HepG2 (cell line): ENCODE measurements around the gene CIB1. TPM values are rescaled to one million over a fixed set of nuclear protein-coding genes. Genes with fewer than 3 reads are reported as not detected.

ENCODE experiments used
- ARNT ChIP-seq: fragments of 450-650 bp; IDR thresholded peaks from 2 replicates; pipeline ENCODE4 v1.6.1; 2017
- CEBPB ChIP-seq: IDR thresholded peaks from 2 replicates; pipeline ENCODE4 v1.6.1; 2011; ENCODE audit warnings: low read depth, low read length, improper control_type of control experiment, borderline replicate concordance
- GABPB1 ChIP-seq: IDR thresholded peaks from 2 replicates; pipeline ENCODE4 v1.6.1; 2016; ENCODE audit warnings: mild to moderate bottlenecking, missing genetic modification reagents, moderate library complexity, missing compliant biosample characterization
- KDM4B ChIP-seq: sonication (generic); formaldehyde crosslinking; IDR thresholded peaks from 2 replicates; pipeline ENCODE4 v1.4.0; 2020; ENCODE audit warnings: missing genetic modification reagents
- LCORL ChIP-seq, 2 experiments: fragments of 450-650 bp in 1 of 2; sonication (generic) in 1 of 2; formaldehyde crosslinking in 1 of 2; IDR thresholded peaks; 2 replicates each; pipeline versions ENCODE4 v1.5.0 to v1.6.1; 2017 to 2020; ENCODE audit warnings: antibody characterized with exemption in 1 of 2, missing genetic modification reagents in 1 of 2
- PPARG ChIP-seq: conservative IDR thresholded peaks from 2 replicates; pipeline ENCODE4 v1.6.1; 2016; ENCODE audit warnings: missing biosample characterization, missing genetic modification reagents
- SMYD3 ChIP-seq: sonication (generic); formaldehyde crosslinking; IDR thresholded peaks from 2 replicates; pipeline ENCODE4 v1.8.1; 2023; ENCODE audit warnings: mild to moderate bottlenecking, missing genetic modification reagents
- TCF7 ChIP-seq: sonication (generic); IDR thresholded peaks from 2 replicates; pipeline ENCODE4 v1.6.1; 2016; ENCODE audit warnings: antibody characterized with exemption, low read depth
- THAP7 ChIP-seq: sonication (generic); formaldehyde crosslinking; IDR thresholded peaks from 2 replicates; pipeline ENCODE4 v1.8.1; 2023; ENCODE audit warnings: mild to moderate bottlenecking, missing genetic modification reagents
- ZFP91 ChIP-seq: sonication (generic); formaldehyde crosslinking; IDR thresholded peaks from 2 replicates; pipeline ENCODE4 v1.9.0; 2022; ENCODE audit warnings: missing genetic modification reagents, mild to moderate bottlenecking, borderline replicate concordance
- ZKSCAN1 ChIP-seq: fragments of 150-350 bp; IDR thresholded peaks from 2 replicates; pipeline ENCODE4 v1.6.1; 2014; ENCODE audit warnings: low read length
- ZKSCAN8 ChIP-seq: IDR thresholded peaks from 2 replicates; pipeline ENCODE4 v1.6.1; 2016; ENCODE audit warnings: borderline replicate concordance, missing genetic modification reagents, missing compliant biosample characterization
- ZNF619 ChIP-seq: sonication (generic); formaldehyde crosslinking; IDR thresholded peaks from 2 replicates; pipeline ENCODE4 v1.4.0; 2020; ENCODE audit warnings: mild to moderate bottlenecking, missing genetic modification reagents
- ZNF879 ChIP-seq: sonication (generic); formaldehyde crosslinking; IDR thresholded peaks from 2 replicates; pipeline ENCODE4 v1.8.1; 2023; ENCODE audit warnings: missing genetic modification reagents
- polyA plus RNA-seq, 8 experiments: library from polyadenylated mRNA; depleted of rRNA in 3 of 8; stranded (reverse) in 7 of 8; unstranded in 1 of 8; fragments of >200 nt; fragmentation: Illumina TruSeq in 4 of 8; extraction: Trizol in 4 of 8; gene quantifications; 2 replicates each; pipeline versions ENCODE4 v1.2.1 to v1.2.3, GENCODE V29; 2011 to 2016; ENCODE audit warnings: low read depth in 4 of 8, missing spikeins in 1 of 8, mixed read lengths in 1 of 8; ENCODE audit not compliant: insufficient read depth in 1 of 8
- total RNA-seq, 5 experiments: library from RNA; depleted of rRNA; stranded (reverse); fragments of >200 nt; fragmentation: Illumina TruSeq; extraction: Trizol; gene quantifications; 2 replicates each; pipeline ENCODE4 v1.2.3, GENCODE V29; 2016; ENCODE audit warnings: low read depth in 1 of 5
- TF ChIP-seq, protein P1 (sequence below): sonication (generic); formaldehyde crosslinking; IDR thresholded peaks from 2 replicates; pipeline ENCODE4 v1.4.0; 2020; ENCODE audit warnings: missing genetic modification reagents, mild to moderate bottlenecking, borderline replicate concordance
- TF ChIP-seq, protein P2 (sequence below): sonication (generic); formaldehyde crosslinking; IDR thresholded peaks from 2 replicates; pipeline ENCODE4 v1.5.1; 2020; ENCODE audit warnings: mild to moderate bottlenecking, missing genetic modification reagents, borderline replicate concordance
- TF ChIP-seq, protein P3 (sequence below): sonication (generic); formaldehyde crosslinking; IDR thresholded peaks from 2 replicates; pipeline ENCODE4 v1.4.0; 2020; ENCODE audit warnings: missing genetic modification reagents

CIB1 gene
- total and polyA plus RNA-seq, 2 of the 13 experiments (the other 11 are each of a cell fraction or from before 2014, with no cell fraction given), result 38.7 to 72.7 TPM

DNA sequence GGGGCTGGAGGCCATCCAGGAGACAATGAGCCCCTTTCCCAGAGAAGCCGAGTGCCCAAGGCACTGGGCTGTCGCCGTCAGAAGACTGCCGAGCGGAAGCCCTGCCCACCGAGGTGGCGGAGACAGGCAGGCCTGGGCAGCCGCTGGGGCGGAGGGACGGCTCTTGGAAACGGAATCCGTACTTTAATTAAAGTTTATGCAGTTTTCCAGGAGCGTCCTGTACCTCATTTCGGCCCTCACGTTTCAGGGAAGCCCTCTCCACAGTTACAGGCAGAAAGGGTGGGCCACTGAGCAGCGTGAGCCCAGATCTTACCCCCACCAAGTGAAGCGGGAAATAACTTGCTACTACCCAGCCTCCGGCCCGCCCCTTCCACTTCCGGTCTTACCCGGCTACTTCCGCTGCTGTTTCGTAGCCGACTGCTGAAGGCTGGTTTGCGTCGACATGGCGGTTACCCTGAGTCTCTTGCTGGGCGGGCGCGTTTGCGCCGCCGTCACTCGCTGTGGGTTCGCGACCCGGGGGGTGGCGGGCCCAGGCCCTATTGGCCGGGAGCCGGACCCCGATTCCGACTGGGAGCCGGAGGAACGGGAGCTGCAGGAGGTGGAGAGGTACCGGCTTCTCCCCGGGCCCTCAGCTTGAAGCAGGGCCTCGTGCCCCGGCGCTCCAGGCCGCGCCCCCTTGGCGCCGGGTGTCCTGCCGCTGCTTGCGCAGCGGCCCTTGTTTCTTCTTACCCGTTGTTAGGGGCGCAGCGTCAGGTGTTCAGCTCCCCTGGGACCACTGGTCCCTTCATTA lies 31.7 kb upstream of the CIB1 start, which contains the start of gene NGRN (continued):
- TF ChIP-seq, protein P1, sequence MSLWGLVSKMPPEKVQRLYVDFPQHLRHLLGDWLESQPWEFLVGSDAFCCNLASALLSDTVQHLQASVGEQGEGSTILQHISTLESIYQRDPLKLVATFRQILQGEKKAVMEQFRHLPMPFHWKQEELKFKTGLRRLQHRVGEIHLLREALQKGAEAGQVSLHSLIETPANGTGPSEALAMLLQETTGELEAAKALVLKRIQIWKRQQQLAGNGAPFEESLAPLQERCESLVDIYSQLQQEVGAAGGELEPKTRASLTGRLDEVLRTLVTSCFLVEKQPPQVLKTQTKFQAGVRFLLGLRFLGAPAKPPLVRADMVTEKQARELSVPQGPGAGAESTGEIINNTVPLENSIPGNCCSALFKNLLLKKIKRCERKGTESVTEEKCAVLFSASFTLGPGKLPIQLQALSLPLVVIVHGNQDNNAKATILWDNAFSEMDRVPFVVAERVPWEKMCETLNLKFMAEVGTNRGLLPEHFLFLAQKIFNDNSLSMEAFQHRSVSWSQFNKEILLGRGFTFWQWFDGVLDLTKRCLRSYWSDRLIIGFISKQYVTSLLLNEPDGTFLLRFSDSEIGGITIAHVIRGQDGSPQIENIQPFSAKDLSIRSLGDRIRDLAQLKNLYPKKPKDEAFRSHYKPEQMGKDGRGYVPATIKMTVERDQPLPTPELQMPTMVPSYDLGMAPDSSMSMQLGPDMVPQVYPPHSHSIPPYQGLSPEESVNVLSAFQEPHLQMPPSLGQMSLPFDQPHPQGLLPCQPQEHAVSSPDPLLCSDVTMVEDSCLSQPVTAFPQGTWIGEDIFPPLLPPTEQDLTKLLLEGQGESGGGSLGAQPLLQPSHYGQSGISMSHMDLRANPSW, result 0 out of 2 replicates have a peak, but pooled peaks have one; percentile 36
- TF ChIP-seq CEBPB (no peak), ARNT (no peak), ZNF879 (CRISPR knock-in tag) (no peak), ZFP91 (CRISPR knock-in tag) (peak; percentile 79), ZNF619 (no peak), TCF7 (no peak), THAP7 (no peak), GABPB1 (peak; percentile 98), PPARG (0 out of 2 replicates have a peak, but pooled peaks have one; percentile 31), SMYD3 (CRISPR knock-in tag) (peak; percentile 64), ZKSCAN1 (no peak), KDM4B (peak; percentile 42; the same call in 1 of the 2 replicates), ZKSCAN8 (no peak), LCORL (IDR thresholded peaks at IDR 0.05) (no peak), LCORL (CRISPR knock-in tag; IDR thresholded peaks at IDR 0.05) (peak; percentile 44; the same call in 1 of the 2 replicates)
- TF ChIP-seq, protein P2, sequence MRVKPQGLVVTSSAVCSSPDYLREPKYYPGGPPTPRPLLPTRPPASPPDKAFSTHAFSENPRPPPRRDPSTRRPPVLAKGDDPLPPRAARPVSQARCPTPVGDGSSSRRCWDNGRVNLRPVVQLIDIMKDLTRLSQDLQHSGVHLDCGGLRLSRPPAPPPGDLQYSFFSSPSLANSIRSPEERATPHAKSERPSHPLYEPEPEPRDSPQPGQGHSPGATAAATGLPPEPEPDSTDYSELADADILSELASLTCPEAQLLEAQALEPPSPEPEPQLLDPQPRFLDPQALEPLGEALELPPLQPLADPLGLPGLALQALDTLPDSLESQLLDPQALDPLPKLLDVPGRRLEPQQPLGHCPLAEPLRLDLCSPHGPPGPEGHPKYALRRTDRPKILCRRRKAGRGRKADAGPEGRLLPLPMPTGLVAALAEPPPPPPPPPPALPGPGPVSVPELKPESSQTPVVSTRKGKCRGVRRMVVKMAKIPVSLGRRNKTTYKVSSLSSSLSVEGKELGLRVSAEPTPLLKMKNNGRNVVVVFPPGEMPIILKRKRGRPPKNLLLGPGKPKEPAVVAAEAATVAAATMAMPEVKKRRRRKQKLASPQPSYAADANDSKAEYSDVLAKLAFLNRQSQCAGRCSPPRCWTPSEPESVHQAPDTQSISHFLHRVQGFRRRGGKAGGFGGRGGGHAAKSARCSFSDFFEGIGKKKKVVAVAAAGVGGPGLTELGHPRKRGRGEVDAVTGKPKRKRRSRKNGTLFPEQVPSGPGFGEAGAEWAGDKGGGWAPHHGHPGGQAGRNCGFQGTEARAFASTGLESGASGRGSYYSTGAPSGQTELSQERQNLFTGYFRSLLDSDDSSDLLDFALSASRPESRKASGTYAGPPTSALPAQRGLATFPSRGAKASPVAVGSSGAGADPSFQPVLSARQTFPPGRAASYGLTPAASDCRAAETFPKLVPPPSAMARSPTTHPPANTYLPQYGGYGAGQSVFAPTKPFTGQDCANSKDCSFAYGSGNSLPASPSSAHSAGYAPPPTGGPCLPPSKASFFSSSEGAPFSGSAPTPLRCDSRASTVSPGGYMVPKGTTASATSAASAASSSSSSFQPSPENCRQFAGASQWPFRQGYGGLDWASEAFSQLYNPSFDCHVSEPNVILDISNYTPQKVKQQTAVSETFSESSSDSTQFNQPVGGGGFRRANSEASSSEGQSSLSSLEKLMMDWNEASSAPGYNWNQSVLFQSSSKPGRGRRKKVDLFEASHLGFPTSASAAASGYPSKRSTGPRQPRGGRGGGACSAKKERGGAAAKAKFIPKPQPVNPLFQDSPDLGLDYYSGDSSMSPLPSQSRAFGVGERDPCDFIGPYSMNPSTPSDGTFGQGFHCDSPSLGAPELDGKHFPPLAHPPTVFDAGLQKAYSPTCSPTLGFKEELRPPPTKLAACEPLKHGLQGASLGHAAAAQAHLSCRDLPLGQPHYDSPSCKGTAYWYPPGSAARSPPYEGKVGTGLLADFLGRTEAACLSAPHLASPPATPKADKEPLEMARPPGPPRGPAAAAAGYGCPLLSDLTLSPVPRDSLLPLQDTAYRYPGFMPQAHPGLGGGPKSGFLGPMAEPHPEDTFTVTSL (CRISPR knock-in tag), result no peak
- TF ChIP-seq, protein P3, sequence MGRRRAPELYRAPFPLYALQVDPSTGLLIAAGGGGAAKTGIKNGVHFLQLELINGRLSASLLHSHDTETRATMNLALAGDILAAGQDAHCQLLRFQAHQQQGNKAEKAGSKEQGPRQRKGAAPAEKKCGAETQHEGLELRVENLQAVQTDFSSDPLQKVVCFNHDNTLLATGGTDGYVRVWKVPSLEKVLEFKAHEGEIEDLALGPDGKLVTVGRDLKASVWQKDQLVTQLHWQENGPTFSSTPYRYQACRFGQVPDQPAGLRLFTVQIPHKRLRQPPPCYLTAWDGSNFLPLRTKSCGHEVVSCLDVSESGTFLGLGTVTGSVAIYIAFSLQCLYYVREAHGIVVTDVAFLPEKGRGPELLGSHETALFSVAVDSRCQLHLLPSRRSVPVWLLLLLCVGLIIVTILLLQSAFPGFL (CRISPR knock-in tag), result no peak
